HG02852 (cell line): Measurements from ENCODE around the gene CDK5R1.

Source experiments
- ATAC-seq: cut with Tn5 transposase; IDR thresholded peaks from one replicate; pipeline ENCODE4 v1.9.1; 2021; ENCODE audit warnings: mild to moderate bottlenecking, moderate library complexity; ENCODE audit not compliant: unreplicated experiment

The CDK5R1 gene

DNA sequence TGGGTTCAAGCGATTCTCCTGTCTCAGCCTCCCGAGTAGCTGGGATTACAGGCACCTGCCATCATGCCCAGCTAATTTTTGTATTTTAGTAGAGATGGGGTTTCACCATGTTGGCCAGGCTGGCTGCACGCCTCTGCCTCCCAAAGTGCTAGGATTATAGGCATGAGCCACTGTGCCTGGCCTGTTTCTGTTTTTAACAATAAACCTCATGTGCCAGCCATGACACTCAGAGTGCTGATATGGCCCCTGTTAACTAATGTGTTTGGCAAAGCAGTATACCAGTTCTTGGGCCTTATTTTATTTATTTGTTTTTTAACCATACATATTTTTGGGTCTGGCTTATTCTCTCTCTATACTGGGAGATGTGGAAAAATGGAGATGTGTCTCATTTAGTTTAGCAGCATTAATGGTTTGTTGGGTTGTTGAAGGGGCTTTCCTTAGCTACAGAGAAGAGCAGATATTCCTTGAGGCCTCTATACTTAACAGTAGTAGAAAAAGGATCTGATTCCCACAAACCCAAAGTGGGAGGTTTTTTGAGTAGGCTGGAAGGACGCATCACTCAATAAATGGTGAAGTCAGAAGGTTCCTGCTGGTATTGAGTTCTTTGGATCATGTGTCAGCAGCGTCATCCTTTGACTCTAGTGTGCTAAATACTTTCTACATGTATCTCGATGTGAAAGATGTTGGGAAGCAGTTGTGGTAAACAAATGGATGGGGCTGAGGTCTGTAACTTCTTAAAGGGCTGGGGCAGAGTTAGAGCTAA, 16.2 kb upstream of the CDK5R1 start:
- ATAC-seq, result no peak

DNA sequence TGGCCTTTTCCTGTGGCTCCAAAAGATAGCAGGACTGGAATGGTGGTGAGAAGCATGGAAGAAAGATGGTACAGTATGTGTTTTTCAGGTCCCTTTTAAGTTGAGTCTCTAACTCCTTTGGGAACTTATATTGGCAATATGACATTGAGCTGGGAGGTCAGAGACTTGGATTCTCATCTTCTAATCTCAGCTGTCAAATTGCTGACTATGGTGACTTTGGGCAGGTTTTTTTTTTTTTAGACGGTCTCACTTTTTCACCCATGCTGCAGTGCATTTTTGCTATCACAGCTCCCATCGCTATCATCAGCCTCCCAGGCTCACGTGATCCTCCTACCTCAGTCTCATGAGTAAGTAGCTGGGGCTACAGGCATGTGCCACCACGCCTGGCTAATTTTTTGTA, 15.1 kb upstream of the CDK5R1 start:
- ATAC-seq, result no peak

DNA sequence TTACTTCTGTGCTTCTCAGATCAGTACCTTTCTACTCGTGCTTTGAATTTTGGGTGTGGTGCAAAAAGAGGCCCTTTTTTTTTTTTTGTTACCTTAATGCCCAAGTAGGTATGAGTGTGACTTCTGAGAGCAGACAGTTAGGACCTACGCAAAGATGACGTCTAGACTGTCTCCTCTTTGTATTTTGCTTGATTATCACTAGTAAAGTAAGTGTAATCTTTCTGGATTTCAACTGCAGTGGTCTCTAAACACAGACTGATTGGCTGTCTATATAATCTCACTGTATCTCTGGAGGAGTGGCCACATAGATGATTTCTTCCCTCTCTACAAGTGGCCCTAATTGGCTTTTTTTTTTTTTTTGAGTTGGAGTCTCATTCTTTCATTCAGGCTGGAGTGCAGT, 11.5 kb upstream of the CDK5R1 start:
- no peak for ATAC-seq

DNA sequence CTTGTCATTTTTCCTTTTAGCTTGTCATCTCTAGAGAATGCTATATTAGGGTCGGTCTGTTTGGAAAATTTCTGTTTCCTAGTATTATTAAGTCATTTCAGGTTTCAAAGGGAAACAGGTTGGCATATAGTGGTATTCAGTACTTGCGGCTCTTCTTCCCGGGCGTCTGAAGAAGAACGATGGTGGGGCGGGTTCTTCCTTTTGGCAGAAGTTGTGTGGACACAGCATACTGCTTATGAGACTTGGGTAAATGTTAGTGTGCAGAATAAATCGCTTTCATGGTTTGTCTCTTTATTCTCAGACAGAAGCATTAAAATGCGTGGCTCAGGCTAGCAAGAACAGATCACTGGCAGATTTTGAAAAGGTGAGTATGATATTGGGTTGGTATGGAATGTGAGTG, 9.6 kb upstream of the CDK5R1 start:
- ATAC-seq, result no peak

DNA sequence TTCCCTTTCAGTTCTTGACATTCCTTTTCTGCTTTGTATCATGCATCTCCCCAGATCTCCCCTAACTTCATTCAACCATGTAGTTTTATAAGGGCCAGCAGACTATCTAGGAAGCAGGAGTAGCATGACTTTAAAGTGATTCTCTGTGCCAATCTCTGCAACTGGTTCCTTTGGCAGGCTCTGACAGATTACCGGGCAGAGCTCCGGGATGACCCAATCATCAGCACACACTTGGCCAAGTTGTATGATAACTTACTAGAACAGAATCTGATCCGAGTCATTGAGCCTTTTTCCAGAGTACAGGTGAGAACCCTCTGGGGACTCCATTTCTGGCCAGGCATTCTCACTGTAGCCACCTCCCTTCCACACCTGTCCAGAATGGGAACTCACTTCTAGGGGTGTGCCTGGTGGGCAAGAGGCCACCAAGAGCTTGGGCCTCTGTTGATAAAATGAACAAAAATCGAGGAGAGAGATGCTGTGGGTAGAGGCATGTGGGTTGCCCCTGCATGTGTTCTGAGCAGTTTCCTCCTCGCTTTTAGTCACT, 7.6 kb upstream of the CDK5R1 start:
- no peak for ATAC-seq

DNA sequence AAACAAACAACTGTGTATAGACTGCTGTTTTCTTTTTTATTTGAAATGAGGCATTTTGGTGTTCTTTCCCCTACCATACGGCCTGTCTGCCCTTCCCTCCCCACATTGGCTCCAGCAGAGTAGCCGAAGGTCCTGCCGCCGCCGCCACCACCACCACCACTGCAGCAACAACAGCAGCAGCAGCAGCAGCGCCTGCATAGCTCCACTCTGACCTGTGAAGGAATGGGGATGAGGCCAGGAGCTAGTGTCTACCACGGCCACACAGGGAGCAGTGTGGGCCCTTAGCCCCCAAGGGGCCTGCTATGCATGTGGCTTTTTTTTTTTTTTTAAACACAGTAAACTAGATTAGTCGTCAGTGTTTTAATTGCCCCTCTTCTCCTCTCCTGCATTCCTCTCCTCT, 5.6 kb upstream of the CDK5R1 start:
- ATAC-seq, result no peak

DNA sequence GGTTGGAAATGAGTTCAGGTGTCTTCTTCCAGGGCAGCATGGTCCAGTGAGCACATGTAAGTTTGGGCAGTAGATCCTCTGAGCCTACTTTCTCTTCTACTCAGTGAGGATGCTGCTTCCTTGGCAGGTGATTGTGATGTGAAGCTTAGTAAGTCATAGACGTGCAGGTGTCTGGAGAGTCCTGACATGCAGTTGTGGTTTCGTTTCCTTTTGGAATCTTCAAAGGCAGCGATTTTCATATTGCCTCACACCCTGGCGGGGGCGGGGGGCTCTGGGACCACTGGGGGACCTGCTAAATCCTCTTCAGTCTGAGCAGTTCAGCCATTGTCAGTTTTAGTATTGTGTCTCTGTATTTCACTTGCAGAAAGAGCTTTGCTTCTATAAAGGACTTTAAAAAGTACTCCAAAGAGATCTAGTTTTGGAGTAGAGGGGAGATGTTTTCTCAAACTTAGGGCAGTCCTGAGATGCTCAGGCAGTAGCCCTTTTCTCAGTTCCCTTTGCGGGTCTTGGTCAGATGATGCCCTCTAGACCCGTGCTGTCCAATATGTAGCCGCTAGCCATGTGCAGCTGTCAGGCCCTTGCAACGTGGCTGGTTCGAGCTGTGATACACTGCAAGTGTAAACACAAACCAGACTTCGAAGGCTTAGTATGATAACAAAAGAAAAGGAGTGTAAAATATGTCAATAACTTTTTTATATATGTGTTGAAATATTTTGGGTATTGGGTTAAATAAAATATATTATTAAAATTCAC, 4.0 kb upstream of the CDK5R1 start:
- ATAC-seq, result no peak

DNA sequence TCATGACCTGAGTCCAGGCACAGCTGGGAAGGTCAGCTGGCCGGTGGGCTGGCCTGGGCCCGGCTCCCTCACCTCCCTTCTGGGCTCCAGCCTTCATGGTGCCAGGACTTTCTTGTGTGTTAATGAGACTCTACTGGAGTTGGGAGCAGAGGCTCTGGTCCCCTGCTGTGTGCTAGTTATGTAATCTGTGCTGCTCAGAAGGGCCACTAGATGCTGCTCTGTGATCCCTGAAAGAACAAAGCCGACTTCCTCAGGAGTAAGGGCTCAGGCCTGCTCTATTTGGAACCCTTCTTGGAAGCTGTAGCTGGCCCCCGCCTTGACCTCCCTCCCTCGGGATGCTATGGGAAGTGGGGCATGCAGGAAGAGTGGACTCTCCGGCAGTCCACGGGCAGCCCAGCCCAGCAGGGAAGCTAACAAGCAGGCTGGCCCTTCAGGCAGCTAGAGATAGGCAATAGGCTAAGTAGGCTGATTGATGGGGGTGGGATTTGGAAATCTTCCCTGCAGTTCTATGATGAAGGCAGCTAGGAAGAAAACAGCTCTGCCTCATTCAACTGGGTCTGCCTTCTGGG, 3.3 kb upstream of the CDK5R1 start:
- ATAC-seq, result no peak

DNA sequence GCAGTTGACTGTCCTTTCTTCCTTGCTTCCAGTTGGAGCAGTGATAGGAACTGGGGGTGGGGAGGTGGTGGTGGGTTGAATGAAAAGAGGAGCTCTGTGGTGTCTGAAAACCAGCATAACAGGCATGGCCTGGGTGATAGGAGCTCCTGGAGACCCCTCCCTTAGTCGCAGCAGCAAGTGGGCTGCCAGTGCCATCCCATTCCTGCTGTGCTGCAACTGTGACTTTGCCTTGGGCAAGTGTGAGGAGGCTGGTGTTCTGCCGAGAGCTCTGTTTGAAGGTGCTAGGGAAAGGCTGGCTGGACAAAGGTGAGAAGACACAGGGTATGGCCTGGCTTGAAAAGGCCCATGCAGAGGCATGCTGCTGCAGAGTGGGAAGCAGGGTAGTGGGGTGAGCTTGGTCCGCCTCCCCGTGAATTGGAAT, 2.7 kb upstream of the CDK5R1 start:
- ATAC-seq, result no peak

DNA sequence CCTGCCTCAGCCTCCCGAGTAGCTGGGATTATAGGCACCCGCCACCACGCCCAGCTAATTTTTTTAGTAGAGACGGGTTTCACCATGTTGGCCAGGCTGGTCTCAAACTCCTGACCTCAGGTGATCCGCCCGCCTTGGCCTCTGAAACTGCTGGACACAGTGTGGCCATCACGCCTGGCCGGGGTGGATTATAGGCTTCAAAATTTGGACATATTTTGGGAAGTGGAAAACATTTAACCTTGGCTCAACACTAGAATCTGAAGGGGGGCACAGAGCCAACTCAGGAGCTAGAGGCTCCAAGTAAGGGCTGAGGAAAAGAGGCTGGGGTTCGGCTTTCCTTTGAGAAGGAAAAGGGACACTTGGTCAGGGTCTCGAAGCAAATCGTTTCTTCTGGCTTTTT, 2.2 kb upstream of the CDK5R1 start:
- ATAC-seq, result no peak

DNA sequence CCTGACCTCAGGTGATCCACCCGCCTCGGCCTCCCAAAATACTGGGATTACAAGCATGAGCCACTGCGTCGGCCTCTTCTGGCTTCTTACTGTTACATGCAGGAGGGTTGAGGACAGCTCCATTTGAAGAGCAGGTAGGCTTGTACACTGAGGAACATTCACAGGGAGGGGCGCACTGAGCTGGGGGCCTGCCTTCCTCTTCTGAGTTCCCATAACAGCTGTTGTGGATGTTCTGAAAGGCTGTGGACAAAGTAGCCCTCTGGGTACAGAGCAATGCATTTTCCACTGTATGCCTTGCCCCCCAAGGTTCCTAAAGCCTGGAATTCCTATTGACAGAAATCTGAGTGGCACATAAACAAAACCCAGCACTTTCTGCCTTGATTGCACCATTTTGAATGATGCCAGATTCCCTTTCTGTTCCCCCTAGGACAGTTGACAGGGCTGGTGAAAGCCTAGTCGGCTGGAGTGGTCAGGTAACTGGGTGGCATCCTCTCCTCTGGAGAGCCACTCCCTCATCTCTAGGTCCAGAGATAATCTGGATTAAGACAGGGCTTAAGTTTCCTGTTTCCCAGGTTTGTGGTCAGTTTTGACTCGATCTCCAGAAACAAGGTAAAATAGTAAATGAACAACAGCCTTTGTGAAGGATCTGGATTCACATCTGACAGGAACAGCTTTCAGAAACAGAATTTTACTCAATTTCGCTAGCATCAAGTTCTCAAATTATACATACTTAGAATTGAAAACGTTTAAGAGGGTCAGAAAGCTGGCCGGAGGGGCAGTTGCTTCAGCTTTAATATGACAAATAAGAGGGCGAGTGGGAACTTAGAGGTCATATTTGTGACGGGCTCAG, 1.3 kb upstream of the CDK5R1 start:
- ATAC-seq, result no peak

DNA sequence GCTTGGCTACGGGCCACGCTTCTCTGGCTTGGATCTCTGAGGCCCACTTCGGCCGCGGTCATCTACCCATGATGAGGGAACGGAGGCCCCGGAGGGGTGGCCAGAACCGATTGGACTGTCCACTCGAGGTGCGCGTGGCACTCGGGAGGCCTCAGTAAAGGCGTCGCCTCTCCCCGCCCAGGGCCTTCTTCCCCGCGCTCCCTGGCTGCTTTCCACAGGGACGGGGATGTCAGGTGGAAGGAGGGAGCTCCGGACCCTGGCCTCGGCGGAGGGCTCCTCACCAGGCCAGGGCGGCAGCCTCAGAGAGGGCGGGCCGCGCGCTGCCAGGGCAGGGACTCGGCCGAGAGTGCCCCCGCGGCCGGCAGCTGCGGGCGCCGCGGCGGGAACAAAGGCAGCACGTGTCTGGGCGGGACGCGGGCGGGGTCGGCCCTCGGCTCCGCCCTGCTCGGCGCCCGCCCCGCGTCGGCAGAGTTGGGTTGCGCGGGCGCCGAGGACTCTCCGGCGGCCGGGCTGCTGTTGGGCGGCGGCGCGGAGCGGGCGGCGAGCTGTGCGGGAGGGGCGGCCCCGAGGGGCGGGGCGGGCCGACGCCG, 587 bp upstream of the CDK5R1 start:
- peak; percentile 44 for ATAC-seq

DNA sequence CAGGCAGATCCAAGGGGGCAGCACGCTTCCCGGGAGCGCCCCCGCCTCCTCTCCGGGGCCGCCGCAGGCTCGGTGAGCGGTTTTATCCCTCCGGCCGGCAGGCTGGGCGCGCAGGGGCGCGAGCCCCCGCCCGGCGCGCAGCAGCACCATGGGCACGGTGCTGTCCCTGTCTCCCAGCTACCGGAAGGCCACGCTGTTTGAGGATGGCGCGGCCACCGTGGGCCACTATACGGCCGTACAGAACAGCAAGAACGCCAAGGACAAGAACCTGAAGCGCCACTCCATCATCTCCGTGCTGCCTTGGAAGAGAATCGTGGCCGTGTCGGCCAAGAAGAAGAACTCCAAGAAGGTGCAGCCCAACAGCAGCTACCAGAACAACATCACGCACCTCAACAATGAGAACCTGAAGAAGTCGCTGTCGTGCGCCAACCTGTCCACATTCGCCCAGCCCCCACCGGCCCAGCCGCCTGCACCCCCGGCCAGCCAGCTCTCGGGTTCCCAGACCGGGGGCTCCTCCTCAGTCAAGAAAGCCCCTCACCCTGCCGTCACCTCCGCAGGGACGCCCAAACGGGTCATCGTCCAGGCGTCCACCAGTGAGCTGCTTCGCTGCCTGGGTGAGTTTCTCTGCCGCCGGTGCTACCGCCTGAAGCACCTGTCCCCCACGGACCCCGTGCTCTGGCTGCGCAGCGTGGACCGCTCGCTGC, 832 bp downstream of the CDK5R1 start:
- ATAC-seq, result no peak

DNA sequence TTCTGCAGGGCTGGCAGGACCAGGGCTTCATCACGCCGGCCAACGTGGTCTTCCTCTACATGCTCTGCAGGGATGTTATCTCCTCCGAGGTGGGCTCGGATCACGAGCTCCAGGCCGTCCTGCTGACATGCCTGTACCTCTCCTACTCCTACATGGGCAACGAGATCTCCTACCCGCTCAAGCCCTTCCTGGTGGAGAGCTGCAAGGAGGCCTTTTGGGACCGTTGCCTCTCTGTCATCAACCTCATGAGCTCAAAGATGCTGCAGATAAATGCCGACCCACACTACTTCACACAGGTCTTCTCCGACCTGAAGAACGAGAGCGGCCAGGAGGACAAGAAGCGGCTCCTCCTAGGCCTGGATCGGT, 1.4 kb downstream of the CDK5R1 start:
- ATAC-seq, result no peak

DNA sequence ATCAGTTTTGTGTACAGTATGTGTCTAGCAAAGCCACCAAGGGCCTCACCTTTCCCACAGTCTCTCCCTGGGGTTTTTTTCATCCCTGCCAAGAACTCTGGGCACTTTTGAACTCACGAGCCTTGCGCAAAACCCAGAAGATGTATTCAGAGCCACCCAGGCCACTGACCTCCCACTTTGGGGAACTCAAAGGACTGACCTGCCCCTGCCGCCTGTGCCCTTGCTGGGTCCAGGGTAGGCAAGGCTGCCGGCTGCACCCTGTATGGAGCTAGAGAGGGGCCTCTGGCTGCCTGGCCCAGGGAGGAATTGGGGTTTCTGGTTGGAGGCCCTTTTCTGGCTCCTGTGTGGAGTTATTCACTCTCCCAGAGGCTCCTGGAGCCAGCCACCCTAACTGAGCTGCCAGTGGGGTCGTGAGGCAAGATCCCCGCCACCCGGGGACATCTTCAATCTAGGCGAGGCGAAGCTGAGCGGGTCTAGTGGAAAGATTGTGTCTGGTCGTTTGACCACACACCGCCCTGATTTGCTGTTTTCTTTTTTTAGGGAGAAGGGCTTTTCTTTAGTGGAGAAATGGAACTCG, 1.9 kb downstream of the CDK5R1 start:
- ATAC-seq, result no peak

DNA sequence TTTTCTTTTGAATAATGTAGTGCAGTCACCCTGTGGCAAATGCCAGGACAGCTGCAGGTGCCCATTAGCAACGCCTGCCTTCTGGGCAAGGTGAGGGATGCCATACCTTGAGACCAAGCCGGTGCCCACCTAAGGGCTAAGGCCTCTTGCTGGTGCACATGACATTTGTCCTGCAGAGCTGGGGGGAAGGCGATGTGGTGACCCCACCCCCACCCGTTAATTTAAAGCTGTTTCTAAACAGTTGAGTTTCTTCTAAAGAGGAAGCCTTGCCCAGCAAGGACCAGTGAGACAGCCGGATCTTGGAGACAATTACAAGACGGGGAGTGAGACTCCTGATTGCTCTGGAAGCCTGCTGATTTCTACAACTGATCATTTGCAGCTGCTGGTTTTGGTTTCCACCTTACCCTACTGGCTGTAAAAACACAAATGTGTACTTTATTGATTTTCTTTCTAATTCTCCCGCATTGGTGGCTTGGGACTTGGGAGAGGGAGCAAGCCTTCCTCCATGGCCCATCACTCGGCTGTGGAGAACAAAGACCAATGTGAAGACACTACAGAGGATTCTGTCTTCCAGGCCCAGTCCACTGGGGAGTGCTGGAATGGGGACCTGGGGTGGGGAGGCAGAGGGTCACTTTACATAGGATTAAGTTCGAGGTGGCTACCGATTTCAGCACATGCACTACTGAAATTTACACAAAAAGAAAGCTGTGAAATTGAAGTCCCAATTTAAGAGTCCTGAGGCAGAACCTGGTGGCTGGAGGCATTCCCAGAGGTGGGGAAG, 2.7 kb downstream of the CDK5R1 start:
- ATAC-seq, result no peak

DNA sequence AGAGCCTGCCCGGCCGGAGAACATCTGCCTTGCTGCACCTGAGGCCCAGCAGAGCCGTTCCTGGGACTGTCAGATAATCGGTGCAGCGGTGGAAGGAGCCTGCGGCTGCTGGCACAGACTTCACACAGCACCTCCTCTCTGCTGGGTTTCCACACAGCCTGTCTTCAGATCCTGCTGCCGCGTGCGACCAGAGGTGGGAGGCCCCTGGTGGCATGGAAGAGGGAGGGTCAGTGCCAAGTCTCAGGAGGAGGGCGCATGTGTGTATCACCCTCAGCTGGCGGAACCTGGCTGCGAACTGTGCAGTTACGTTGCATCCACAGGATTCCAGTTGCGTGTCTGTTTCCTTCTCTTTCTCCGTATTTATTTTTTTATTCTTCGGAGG, 3.3 kb downstream of the CDK5R1 start:
- no peak for ATAC-seq

DNA sequence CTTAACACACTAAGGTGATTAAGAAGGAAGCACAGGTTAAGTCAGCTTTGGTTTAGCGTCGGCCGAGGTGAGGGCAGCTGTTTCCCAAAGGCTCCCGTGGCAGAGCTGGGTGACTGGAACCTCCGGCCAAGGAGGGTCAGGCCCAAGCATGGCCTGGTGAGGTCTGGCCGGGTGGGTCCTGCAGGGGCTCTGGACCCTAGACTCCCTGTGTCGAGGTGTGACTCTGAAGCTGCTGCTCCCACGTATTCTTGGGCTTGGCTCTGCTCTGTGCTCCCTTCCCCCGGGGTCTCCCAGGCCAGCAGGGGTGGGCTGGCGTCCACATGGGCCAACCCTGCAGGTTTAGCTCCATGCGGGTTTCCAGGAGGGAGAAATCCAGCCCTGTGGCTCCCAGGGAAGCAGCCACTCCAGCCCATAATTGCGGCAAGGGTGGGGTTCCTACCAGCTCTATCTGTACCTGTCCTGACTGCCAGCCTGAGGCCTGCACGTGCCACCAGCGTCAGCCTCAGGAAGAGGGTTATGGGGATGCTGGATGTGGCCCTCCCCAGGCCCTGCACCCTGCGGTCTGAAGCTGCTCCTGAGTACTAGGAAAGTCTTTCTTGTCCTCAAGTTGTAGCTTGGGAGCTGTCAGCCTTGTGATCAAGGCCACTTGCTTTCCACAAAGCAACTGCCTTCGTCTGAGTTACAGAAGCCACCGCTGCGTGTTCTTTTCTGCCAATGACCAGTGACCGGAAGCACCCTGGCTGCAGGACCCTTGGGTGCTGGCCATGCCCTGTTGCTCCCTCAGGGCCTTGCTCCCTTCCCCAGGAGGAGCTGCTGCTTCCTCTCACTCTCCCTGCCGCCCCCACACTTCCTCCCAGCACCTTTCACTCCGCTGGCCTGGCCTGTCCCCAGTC, 4.8 kb downstream of the CDK5R1 start:
- ATAC-seq, result no peak
